Right lobe of liver (tissue), 6 donors: ENCODE results near the gene PRKN. TPM values are rescaled to one million over a fixed set of nuclear protein-coding genes. Genes with fewer than 3 reads are reported as not detected.

Source experiments
- ATAC-seq, 4 donors: fragments of 200-7000 bp; cut with Tn5 transposase; one replicate each; pipeline ENCODE4 v1.9.1; 2020; ENCODE audit warnings: mild to moderate bottlenecking in 4 of 4, moderate library complexity in 4 of 4
- DNase-seq, 3 donors: peaks; one replicate each; pipeline ENCODE4 v3.0.0-alpha.2; 2020
- H3K27ac ChIP-seq, 3 donors: fragments of 200-600 bp; one replicate each; pipeline ENCODE4 v1.8.0; 2022
- H3K27me3 ChIP-seq, 2 donors: fragments of 200-600 bp; one replicate each; pipeline ENCODE4 v1.8.0; 2022
- H3K36me3 ChIP-seq, 4 donors: fragments of 200-600 bp; sonication (generic) in 1 of 4; one replicate each; pipeline versions ENCODE4 v1.5.1 to v1.8.0; 2017 to 2022; ENCODE audit warnings: control low read depth in 1 of 4
- H3K4me1 ChIP-seq, 4 donors: fragments of 200-600 bp; sonication (generic) in 1 of 4; one replicate each; pipeline versions ENCODE4 v1.5.1 to v1.8.0; 2017 to 2022; ENCODE audit warnings: control low read depth in 1 of 4
- H3K4me3 ChIP-seq, 3 donors: fragments of 200-600 bp; one replicate each; pipeline ENCODE4 v1.8.0; 2022
- H3K9me3 ChIP-seq, 4 donors: fragments of 200-600 bp; sonication (generic) in 1 of 4; one replicate each; pipeline versions ENCODE4 v1.5.1 to v1.8.0; 2017 to 2022; ENCODE audit warnings: control low read depth in 1 of 4
- POLR2A ChIP-seq: fragments of 450-650 bp; IDR thresholded peaks from one replicate; pipeline ENCODE4 v1.6.1; 2017; ENCODE audit warnings: antibody characterized with exemption, mild to moderate bottlenecking
- WGBS: methylation state at CpG from one replicate; pipeline ENCODE4 v1.1.6; 2018; ENCODE audit warnings: low coverage, low lambda C conversion rate; ENCODE audit not compliant: insufficient coverage; ENCODE audit errors: missing lambda C conversion rate; 5-methylcytosine and 5-hydroxymethylcytosine counted together
- intact Hi-C, 2 donors: fragments of 100-400 bp; cut with DNase I; formaldehyde crosslinking; loops; one replicate each; pipeline versions ENCODE4 v1.11.2 to v1.14.1; 2022
- total RNA-seq, 6 experiments: library from RNA; depleted of rRNA in 2 of 6; stranded (reverse); fragments of >200 nt in 2 of 6; fragmentation: NEBNext Ultra II Directional in 3 of 6; extraction: Animal tissue kit (Norgen Biotek cat#: 25700) in 3 of 6; gene quantifications; one replicate each; pipeline versions ENCODE4 v1.1.0 to v1.2.4, GENCODE V29; 2016 to 2023
- TF ChIP-seq, protein P1 (sequence below), 4 donors: fragments of 200-600 bp in 3 of 4; fragments of 450-650 bp in 1 of 4; IDR thresholded peaks; one replicate each; pipeline versions ENCODE4 v1.5.1 to v1.8.0; 2016 to 2022; ENCODE audit warnings: antibody characterized with exemption in 4 of 4, mild to moderate bottlenecking in 2 of 4
- donor health status: DM: no; HTN: yes; CAD: no.
- donor health status: DM: no; HTN: no; CAD: no.
- donor health status: DM: no; HTN: no; CAD: no.
- donor health status: DM: no; HTN: yes; CAD: no.
- donor health status: DM: no; HTN: yes; CAD: no.

Gene PRKN
- total RNA-seq, 6 experiments from 2014 or later = 1.1 to 3.7 (median 2.2) TPM

DNA sequence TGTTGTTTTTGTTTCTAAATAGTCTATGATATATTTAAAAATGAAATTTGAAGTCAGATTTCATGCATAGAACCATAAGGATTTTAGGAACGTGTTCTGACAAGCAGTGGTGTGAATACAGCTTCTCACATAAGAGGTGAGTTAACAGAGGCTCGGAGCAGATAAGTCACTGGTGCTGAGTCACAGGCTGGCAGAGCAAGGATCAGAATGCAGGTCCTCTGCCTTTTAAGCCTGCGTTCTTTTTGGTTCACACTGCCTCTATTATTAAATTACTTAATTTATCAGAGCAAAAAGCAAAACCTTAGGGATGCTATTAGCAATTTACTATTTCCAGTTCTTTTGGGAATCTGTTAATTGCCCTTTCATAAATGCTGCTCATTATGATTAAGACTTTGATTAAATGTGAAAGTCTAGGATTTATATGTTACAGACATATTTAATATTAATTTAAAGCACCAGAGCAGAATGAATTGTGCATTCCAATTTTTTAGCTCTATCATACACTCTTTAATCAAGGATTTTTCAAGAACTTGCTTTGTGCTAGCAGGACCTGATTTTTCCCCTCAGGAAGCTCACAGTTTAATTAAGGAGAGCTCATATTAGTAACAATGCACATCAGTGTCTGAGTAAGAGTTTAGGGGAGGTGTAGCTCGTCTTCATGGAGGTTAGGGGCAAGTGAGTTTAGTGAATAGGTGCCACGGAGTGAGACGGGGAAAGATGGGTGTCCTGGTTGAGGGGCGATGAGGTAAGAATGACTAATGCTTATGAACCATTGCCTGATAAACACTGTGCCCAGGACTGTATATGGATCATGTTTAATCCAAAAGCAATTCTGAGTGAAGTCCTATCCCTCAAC lies 1241.0 kb downstream of the PRKN start:
- no peak for TF ChIP-seq POLR2A
- TF ChIP-seq, protein P1, sequence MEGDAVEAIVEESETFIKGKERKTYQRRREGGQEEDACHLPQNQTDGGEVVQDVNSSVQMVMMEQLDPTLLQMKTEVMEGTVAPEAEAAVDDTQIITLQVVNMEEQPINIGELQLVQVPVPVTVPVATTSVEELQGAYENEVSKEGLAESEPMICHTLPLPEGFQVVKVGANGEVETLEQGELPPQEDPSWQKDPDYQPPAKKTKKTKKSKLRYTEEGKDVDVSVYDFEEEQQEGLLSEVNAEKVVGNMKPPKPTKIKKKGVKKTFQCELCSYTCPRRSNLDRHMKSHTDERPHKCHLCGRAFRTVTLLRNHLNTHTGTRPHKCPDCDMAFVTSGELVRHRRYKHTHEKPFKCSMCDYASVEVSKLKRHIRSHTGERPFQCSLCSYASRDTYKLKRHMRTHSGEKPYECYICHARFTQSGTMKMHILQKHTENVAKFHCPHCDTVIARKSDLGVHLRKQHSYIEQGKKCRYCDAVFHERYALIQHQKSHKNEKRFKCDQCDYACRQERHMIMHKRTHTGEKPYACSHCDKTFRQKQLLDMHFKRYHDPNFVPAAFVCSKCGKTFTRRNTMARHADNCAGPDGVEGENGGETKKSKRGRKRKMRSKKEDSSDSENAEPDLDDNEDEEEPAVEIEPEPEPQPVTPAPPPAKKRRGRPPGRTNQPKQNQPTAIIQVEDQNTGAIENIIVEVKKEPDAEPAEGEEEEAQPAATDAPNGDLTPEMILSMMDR (IDR thresholded peaks at IDR 0.05) = no peak
- 75% methylated on average over 7 of the region's 7 CpGs for WGBS
- intact Hi-C loops = no loop called here

DNA sequence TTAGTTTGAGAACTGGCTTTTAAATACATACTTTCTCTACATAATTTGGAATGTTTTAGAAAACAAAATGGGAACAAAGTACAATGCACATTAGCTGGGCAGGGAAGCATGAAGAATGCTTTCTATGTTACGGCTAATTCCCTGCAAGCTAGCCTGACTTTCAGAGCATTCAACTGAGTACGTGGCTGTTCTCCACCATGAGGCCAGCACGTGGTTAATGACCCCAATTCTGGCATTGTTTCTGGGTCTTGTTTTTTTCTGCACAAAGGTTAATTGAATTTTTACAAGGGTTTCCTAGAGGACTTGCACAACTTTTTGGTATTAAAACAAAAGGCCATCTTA lies 1245.1 kb downstream of the PRKN start:
- intact Hi-C loops = no loop called here
- peak; percentile 64 to 80 (median 74) for ATAC-seq
- H3K27me3 ChIP-seq = no peaks in the 10 kb centered on the region
- DNase-seq = no peak
- 6% methylated on average over 3 of the region's 3 CpGs for WGBS
- H3K4me1 ChIP-seq = peaks cover 0 to 11% (median 6%) of the 10 kb centered on the region in 4 donors
- H3K36me3 ChIP-seq = no peaks in the 10 kb centered on the region
- H3K9me3 ChIP-seq = no peaks in the 10 kb centered on the region
- TF ChIP-seq, protein P1 (IDR thresholded peaks at IDR 0.05) = no peak
- TF ChIP-seq POLR2A = no peak
- peak overlapping the region in 1 of 3 donors; percentile 4 for H3K27ac ChIP-seq
- no peak overlapping the region for H3K4me3 ChIP-seq

More for the DNA sequence above, 1241.0 kb downstream of the PRKN start:
- no peak overlapping the region for H3K27ac ChIP-seq
- H3K4me3 ChIP-seq = no peak overlapping the region
- no peaks in the 10 kb centered on the region for H3K36me3 ChIP-seq
- peak in 1 of 4 donors; percentile 23 for ATAC-seq
- no peaks in the 10 kb centered on the region for H3K9me3 ChIP-seq
- peaks cover 0 to 11% (median 6%) of the 10 kb centered on the region in 4 donors for H3K4me1 ChIP-seq
- no peaks in the 10 kb centered on the region for H3K27me3 ChIP-seq
- DNase-seq = no peak

DNA sequence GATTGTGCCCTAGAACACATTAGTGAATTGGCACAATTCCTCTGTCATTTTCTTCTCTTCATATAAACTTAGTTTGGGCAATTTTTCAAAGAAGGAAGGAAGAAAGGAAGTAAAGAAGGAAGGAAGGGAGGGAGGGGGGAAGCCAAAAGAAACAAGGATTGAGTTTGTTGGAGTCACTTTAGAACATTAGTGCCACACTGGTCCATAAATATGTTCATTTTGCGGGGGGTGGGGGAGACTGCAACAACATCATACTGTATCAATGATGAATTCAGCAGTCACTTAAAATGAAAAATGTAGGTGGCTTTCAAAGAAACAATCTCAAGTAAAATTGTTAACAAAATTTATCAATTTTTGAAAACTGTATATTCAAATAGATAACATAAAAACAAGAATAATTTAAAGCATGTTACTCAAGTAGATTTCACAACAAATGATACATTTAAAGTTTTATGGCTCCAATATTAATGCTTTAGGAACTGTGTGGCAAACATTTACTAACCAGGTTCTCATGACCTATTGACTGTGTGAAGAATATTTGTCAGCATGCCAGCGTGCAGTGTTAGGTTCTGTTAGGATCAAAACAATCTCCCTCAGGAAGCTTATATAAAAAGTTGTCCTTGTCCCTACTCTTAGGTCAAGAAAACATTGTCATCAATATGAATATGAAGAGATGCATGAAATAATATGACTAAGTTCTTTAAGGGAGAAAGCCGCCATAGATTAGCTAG lies 1245.6 kb downstream of the PRKN start:
- Histone ChIP-seq H3K27me3 (no peaks in the 10 kb centered on the region), H3K9me3 (no peaks in the 10 kb centered on the region), H3K4me1 (peaks cover 0 to 11% (median 6%) of the 10 kb centered on the region in 4 donors), H3K4me3 (no peak overlapping the region), H3K27ac (peak overlapping the region in 1 of 3 donors; percentile 4), H3K36me3 (no peaks in the 10 kb centered on the region)
- WGBS = 58% methylated on average over 3 of the region's 3 CpGs
- ATAC-seq = peak; percentile 80 to 85 (median 80)
- intact Hi-C loops = no loop called here
- TF ChIP-seq, protein P1 (IDR thresholded peaks at IDR 0.05) = no peak
- TF ChIP-seq POLR2A = no peak
- DNase-seq = peak in 1 of 3 donors; percentile 51

DNA sequence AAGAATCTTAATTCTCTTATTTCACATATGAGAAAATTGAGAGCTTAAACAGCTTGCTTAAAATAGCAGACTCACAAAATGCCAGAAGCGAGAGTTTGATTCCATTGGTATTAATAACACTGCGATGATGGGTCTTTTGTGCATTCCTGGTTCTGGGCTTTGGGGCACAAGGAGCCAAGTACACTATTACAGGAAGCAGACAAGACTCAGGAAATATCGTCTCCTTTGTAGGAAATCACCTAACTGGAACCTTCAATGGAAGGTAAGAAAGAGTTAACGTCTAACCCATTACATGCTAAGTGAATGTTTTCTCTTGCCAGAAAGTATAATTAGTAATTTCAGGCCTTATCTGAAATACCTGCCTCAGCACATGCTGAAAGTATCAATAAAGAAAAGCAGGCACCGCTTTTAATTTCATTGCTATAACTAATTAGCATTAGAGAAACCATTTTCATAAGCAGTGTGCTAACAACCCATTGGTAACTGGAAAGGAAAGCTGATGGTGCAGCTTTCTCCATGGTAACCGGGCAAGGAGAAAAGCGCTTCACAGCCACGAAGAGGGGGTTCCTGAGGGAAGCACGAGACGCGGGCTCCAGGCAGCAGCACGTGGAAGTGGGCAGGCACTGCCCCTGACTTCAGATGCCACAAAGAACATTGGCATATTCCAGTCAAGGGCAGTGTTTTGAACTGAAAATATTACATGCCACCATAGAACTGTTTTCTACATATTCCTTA lies 1247.0 kb downstream of the PRKN start:
- Histone ChIP-seq H3K27ac (no peak overlapping the region), H3K4me3 (no peak overlapping the region), H3K9me3 (no peaks in the 10 kb centered on the region), H3K27me3 (no peaks in the 10 kb centered on the region), H3K36me3 (no peaks in the 10 kb centered on the region), H3K4me1 (peaks cover 0 to 11% (median 6%) of the 10 kb centered on the region in 4 donors)
- intact Hi-C loops = no loop called here
- ATAC-seq = no peak
- TF ChIP-seq POLR2A = no peak
- TF ChIP-seq, protein P1 (IDR thresholded peaks at IDR 0.05) = no peak
- DNase-seq = no peak
- WGBS = 92% methylated on average over 12 of the region's 12 CpGs
